ENCODE data around the gene TP53.

The TP53 gene

GRCh38 chr17:7634384-7634783, 52.9 kb downstream of the TP53 start:
- Histone ChIP-seq H3K4me3 (ENCODE audit: insufficient read length, low read depth) (no peak overlapping the region), H3K4me1 (ENCODE audit: insufficient read depth, insufficient read length) (peaks cover 2% of the 10 kb centered on the region), H3K9me3 (ENCODE audit: insufficient read depth, low read length) (no peaks in the 10 kb centered on the region), H3K9ac (ENCODE audit: insufficient read length, low read depth) (no peak overlapping the region), H3K27me3 (ENCODE audit: insufficient read depth, insufficient read length) (no peaks in the 10 kb centered on the region), H3K36me3 (ENCODE audit: insufficient read depth, insufficient read length, low read length) (no peaks in the 10 kb centered on the region)
- DNase-seq (ENCODE audit: low read depth, low spot score) = no peak
- TF ChIP-seq ZNF274 (IDR thresholded peaks at IDR 0.05; ENCODE audit: low read depth, low read length) (no peak), SUZ12 (IDR thresholded peaks at IDR 0.05; ENCODE audit: extremely low read depth, insufficient read depth, insufficient read length) (no peak), YY1 (IDR thresholded peaks at IDR 0.05; ENCODE audit: insufficient read depth, insufficient read length) (no peak)

GRCh38 chr17:7633093-7633492, 54.2 kb downstream of the TP53 start:
- TF ChIP-seq SUZ12 (IDR thresholded peaks at IDR 0.05; ENCODE audit: extremely low read depth, insufficient read depth, insufficient read length) (no peak), YY1 (IDR thresholded peaks at IDR 0.05; ENCODE audit: insufficient read depth, insufficient read length) (no peak), ZNF274 (IDR thresholded peaks at IDR 0.05; ENCODE audit: low read depth, low read length) (no peak)
- no peak for DNase-seq (ENCODE audit: low read depth, low spot score)

GRCh38 chr17:7632492-7632894, 54.8 kb downstream of the TP53 start:
- Histone ChIP-seq H3K9me3 (ENCODE audit: insufficient read depth, low read length) (no peaks in the 10 kb centered on the region), H3K27me3 (ENCODE audit: insufficient read depth, insufficient read length) (no peaks in the 10 kb centered on the region), H3K9ac (ENCODE audit: insufficient read length, low read depth) (no peak overlapping the region), H3K4me1 (ENCODE audit: insufficient read depth, insufficient read length) (peaks cover 2% of the 10 kb centered on the region), H3K4me3 (ENCODE audit: insufficient read length, low read depth) (no peak overlapping the region), H3K36me3 (ENCODE audit: insufficient read depth, insufficient read length, low read length) (no peaks in the 10 kb centered on the region)
- TF ChIP-seq SUZ12 (IDR thresholded peaks at IDR 0.05; ENCODE audit: extremely low read depth, insufficient read depth, insufficient read length) (no peak), YY1 (IDR thresholded peaks at IDR 0.05; ENCODE audit: insufficient read depth, insufficient read length) (no peak), ZNF274 (IDR thresholded peaks at IDR 0.05; ENCODE audit: low read depth, low read length) (no peak)
- no peak for DNase-seq (ENCODE audit: low read depth, low spot score)

More at GRCh38 chr17:7633093-7633492, 54.2 kb downstream of the TP53 start:
- Histone ChIP-seq H3K9me3 (ENCODE audit: insufficient read depth, low read length) (no peaks in the 10 kb centered on the region), H3K9ac (ENCODE audit: insufficient read length, low read depth) (no peak overlapping the region), H3K27me3 (ENCODE audit: insufficient read depth, insufficient read length) (no peaks in the 10 kb centered on the region), H3K36me3 (ENCODE audit: insufficient read depth, insufficient read length, low read length) (no peaks in the 10 kb centered on the region), H3K4me3 (ENCODE audit: insufficient read length, low read depth) (no peak overlapping the region), H3K4me1 (ENCODE audit: insufficient read depth, insufficient read length) (peaks cover 2% of the 10 kb centered on the region)

GRCh38 chr17:7631398-7632380, 55.6 kb downstream of the TP53 start:
- TF ChIP-seq SUZ12 (IDR thresholded peaks at IDR 0.05; ENCODE audit: extremely low read depth, insufficient read depth, insufficient read length) = no peak
- TF ChIP-seq ZNF274 (IDR thresholded peaks at IDR 0.05; ENCODE audit: low read depth, low read length) = no peak
- TF ChIP-seq YY1 (IDR thresholded peaks at IDR 0.05; ENCODE audit: insufficient read depth, insufficient read length) = no peak
- H3K9ac ChIP-seq (ENCODE audit: insufficient read length, low read depth) = no peak overlapping the region
- H3K27me3 ChIP-seq (ENCODE audit: insufficient read depth, insufficient read length) = no peaks in the 10 kb centered on the region

GRCh38 chr17:7629939-7630571, 57.2 kb downstream of the TP53 start, which contains the start of gene SHBG:
SHBG (plus strand) TSS chr17:7630135; CDS start chr17:7630173, 38 bp downstream.
- Histone ChIP-seq H3K4me3 (ENCODE audit: insufficient read length, low read depth) (no peak within 1 kb of the TSS), H3K36me3 (ENCODE audit: insufficient read depth, insufficient read length, low read length) (peaks cover 2% of the 10 kb centered on the region), H3K4me1 (ENCODE audit: insufficient read depth, insufficient read length) (peaks cover 2% of the 10 kb centered on the region), H3K9ac (ENCODE audit: insufficient read length, low read depth) (no peak within 1 kb of the TSS), H3K27me3 (ENCODE audit: insufficient read depth, insufficient read length) (no peaks in the 10 kb centered on the region), H3K9me3 (ENCODE audit: insufficient read depth, low read length) (no peaks in the 10 kb centered on the region)
- no peak for DNase-seq (ENCODE audit: low read depth, low spot score)
- no peak for TF ChIP-seq SUZ12 (IDR thresholded peaks at IDR 0.05; ENCODE audit: extremely low read depth, insufficient read depth, insufficient read length)
- TF ChIP-seq ZNF274 (IDR thresholded peaks at IDR 0.05; ENCODE audit: low read depth, low read length) = no peak
- TF ChIP-seq YY1 (IDR thresholded peaks at IDR 0.05; ENCODE audit: insufficient read depth, insufficient read length) = no peak

More at GRCh38 chr17:7631398-7632380, 55.6 kb downstream of the TP53 start:
- no peaks in the 10 kb centered on the region for H3K36me3 ChIP-seq (ENCODE audit: insufficient read depth, insufficient read length, low read length)
- H3K4me3 ChIP-seq (ENCODE audit: insufficient read length, low read depth) = no peak overlapping the region
- DNase-seq (ENCODE audit: low read depth, low spot score) = no peak
- no peaks in the 10 kb centered on the region for H3K9me3 ChIP-seq (ENCODE audit: insufficient read depth, low read length)
- peaks cover 2% of the 10 kb centered on the region for H3K4me1 ChIP-seq (ENCODE audit: insufficient read depth, insufficient read length)

- no peaks in the 10 kb centered on the region for H3K9me3 ChIP-seq (ENCODE audit: insufficient read depth, low read length)
- H3K4me3 ChIP-seq (ENCODE audit: insufficient read length, low read depth) = peak within 1 kb of the TSS; percentile 75
- H3K27me3 ChIP-seq (ENCODE audit: insufficient read depth, insufficient read length) = no peaks in the 10 kb centered on the region
- peak; percentile 89 for DNase-seq (ENCODE audit: low read depth, low spot score)
- peak within 1 kb of the TSS; percentile 91 for H3K9ac ChIP-seq (ENCODE audit: insufficient read length, low read depth)
- peaks cover 2% of the 10 kb centered on the region for H3K36me3 ChIP-seq (ENCODE audit: insufficient read depth, insufficient read length, low read length)
- TF ChIP-seq YY1 (IDR thresholded peaks at IDR 0.05; ENCODE audit: insufficient read depth, insufficient read length) = no peak
- TF ChIP-seq SUZ12 (IDR thresholded peaks at IDR 0.05; ENCODE audit: extremely low read depth, insufficient read depth, insufficient read length) = no peak
- TF ChIP-seq ZNF274 (IDR thresholded peaks at IDR 0.05; ENCODE audit: low read depth, low read length) = no peak
- no peaks in the 10 kb centered on the region for H3K4me1 ChIP-seq (ENCODE audit: insufficient read depth, insufficient read length)
These were observed 59.8 kb downstream of the TP53 start, which contains the start of gene SAT2 for GRCh38 chr17:7627250-7628121. SAT2 (minus strand) TSS chr17:7627821; CDS start chr17:7627635, 186 bp downstream.
